ENCODE results near the gene ZPLD1.

The ZPLD1 gene

GRCh38 chr3:102464261-102464660 lies 29.4 kb downstream of the ZPLD1 start:
- Histone ChIP-seq H3K36me3 (ENCODE audit: control insufficient read depth in 2 of 2, insufficient read depth in 2 of 2, low read length in 2 of 2) (no peaks in the 10 kb centered on the region), H3K27ac (ENCODE audit: low read length) (no peak overlapping the region), H3K4me1 (ENCODE audit: control insufficient read depth, insufficient read depth, low read length) (no peaks in the 10 kb centered on the region), H3K9me3 (ENCODE audit: control insufficient read depth in 2 of 2, low read length in 2 of 2) (no peaks in the 10 kb centered on the region), H3K4me3 (ENCODE audit: low read length in 2 of 2) (no peak overlapping the region), H3K27me3 (ENCODE audit: control insufficient read depth in 1 of 2, insufficient read depth in 2 of 2, low read length in 2 of 2) (no peaks in the 10 kb centered on the region), H3K9ac (ENCODE audit: low read length in 2 of 2) (no peak overlapping the region)

DNA sequence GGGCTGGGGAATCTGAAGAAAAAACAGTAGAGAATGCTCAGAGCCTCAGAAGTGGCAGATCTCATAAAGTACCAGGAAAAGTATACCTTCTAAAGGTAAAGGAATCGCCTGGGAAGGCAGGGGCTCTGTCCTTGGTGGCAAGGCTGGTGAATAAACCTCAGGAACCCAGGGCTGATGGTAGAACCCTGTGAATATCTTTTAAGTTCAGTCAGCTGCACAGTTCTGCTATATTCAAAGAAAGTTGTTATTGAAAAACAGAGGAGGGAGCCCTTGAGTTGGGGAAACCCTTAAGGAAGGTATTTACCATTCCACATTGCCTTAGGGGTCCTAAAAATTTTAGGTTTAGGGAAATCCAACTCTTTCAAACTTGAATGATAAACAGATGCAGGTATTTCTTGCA lies 31.2 kb downstream of the ZPLD1 start:
- Histone ChIP-seq H3K4me1 (ENCODE audit: control insufficient read depth, insufficient read depth, low read length) (no peaks in the 10 kb centered on the region), H3K9me3 (ENCODE audit: control insufficient read depth in 2 of 2, low read length in 2 of 2) (no peaks in the 10 kb centered on the region), H3K9ac (ENCODE audit: low read length in 2 of 2) (no peak overlapping the region), H3K27ac (ENCODE audit: low read length) (no peak overlapping the region), H3K4me3 (ENCODE audit: low read length in 2 of 2) (no peak overlapping the region), H3K27me3 (ENCODE audit: control insufficient read depth in 1 of 2, insufficient read depth in 2 of 2, low read length in 2 of 2) (no peaks in the 10 kb centered on the region), H3K36me3 (ENCODE audit: control insufficient read depth in 2 of 2, insufficient read depth in 2 of 2, low read length in 2 of 2) (no peaks in the 10 kb centered on the region)

- no peaks in the 10 kb centered on the region for H3K9me3 ChIP-seq (ENCODE audit: control insufficient read depth in 2 of 2, low read length in 2 of 2)
Measured at GRCh38 chr3:102470066-102470465, 35.3 kb downstream of the ZPLD1 start.

DNA sequence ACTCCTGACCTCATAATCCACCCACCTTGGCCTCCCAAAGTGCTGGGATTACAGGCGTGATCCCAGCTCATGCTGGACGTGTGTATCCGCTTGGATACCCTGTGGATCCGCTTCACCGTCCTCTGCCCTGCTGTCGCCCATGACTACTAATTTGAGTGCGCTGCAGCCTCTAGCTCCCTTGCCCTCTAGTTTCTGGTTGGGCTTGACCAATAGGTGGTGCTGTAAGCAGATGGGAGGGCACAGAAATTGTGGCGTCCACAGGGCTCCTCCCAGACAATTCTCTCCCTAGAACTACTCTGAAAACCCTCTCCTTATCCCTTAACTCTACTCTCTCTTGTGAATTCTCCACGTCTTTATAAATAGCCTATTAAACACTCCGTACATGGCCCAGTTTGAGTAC lies 36.2 kb downstream of the ZPLD1 start:
- no peak overlapping the region for H3K4me3 ChIP-seq (ENCODE audit: low read length in 2 of 2)
- no peaks in the 10 kb centered on the region for H3K4me1 ChIP-seq (ENCODE audit: control insufficient read depth, insufficient read depth, low read length)
- H3K27ac ChIP-seq (ENCODE audit: low read length): no peak overlapping the region
- H3K9me3 ChIP-seq (ENCODE audit: control insufficient read depth in 2 of 2, low read length in 2 of 2): no peaks in the 10 kb centered on the region
- no peaks in the 10 kb centered on the region for H3K27me3 ChIP-seq (ENCODE audit: control insufficient read depth in 1 of 2, insufficient read depth in 2 of 2, low read length in 2 of 2)
- H3K36me3 ChIP-seq (ENCODE audit: control insufficient read depth in 2 of 2, insufficient read depth in 2 of 2, low read length in 2 of 2): no peaks in the 10 kb centered on the region
- H3K9ac ChIP-seq (ENCODE audit: low read length in 2 of 2): no peak overlapping the region

More at GRCh38 chr3:102470066-102470465, 35.3 kb downstream of the ZPLD1 start:
- no peak overlapping the region for H3K9ac ChIP-seq (ENCODE audit: low read length in 2 of 2)
- no peak overlapping the region for H3K4me3 ChIP-seq (ENCODE audit: low read length in 2 of 2)
- H3K4me1 ChIP-seq (ENCODE audit: control insufficient read depth, insufficient read depth, low read length): no peaks in the 10 kb centered on the region
- no peaks in the 10 kb centered on the region for H3K36me3 ChIP-seq (ENCODE audit: control insufficient read depth in 2 of 2, insufficient read depth in 2 of 2, low read length in 2 of 2)
- no peaks in the 10 kb centered on the region for H3K27me3 ChIP-seq (ENCODE audit: control insufficient read depth in 1 of 2, insufficient read depth in 2 of 2, low read length in 2 of 2)
- H3K27ac ChIP-seq (ENCODE audit: low read length): no peak overlapping the region

- Histone ChIP-seq H3K4me1 (ENCODE audit: control insufficient read depth, insufficient read depth, low read length) (no peaks in the 10 kb centered on the region), H3K9me3 (ENCODE audit: control insufficient read depth in 2 of 2, low read length in 2 of 2) (no peaks in the 10 kb centered on the region), H3K36me3 (ENCODE audit: control insufficient read depth in 2 of 2, insufficient read depth in 2 of 2, low read length in 2 of 2) (no peaks in the 10 kb centered on the region), H3K27me3 (ENCODE audit: control insufficient read depth in 1 of 2, insufficient read depth in 2 of 2, low read length in 2 of 2) (no peaks in the 10 kb centered on the region), H3K9ac (ENCODE audit: low read length in 2 of 2) (no peak overlapping the region), H3K27ac (ENCODE audit: low read length) (no peak overlapping the region), H3K4me3 (ENCODE audit: low read length in 2 of 2) (no peak overlapping the region)
Measured at GRCh38 chr3:102471491-102471890, 36.7 kb downstream of the ZPLD1 start.

DNA sequence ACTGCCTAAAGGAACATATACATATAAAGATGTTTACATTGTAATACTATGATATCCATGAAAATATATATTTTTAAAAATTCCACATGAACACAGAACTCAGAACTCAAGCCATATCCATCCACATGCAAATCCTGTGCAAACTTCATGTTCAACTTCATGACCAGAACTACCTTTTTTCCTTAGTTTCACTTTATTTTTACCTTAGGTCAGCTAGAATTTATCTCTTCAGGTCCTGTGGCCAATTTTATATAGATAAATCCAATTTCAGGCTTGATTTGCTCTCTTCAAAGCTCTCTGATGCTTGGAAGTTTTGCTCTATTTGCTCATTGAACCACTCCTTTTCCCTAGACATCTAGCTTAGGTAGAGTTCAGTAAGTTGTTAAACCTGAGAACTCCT lies 38.8 kb downstream of the ZPLD1 start:
- Histone ChIP-seq H3K27ac (ENCODE audit: low read length) (no peak overlapping the region), H3K36me3 (ENCODE audit: control insufficient read depth in 2 of 2, insufficient read depth in 2 of 2, low read length in 2 of 2) (no peaks in the 10 kb centered on the region), H3K27me3 (ENCODE audit: control insufficient read depth in 1 of 2, insufficient read depth in 2 of 2, low read length in 2 of 2) (no peaks in the 10 kb centered on the region), H3K4me3 (ENCODE audit: low read length in 2 of 2) (no peak overlapping the region), H3K9ac (ENCODE audit: low read length in 2 of 2) (no peak overlapping the region), H3K9me3 (ENCODE audit: control insufficient read depth in 2 of 2, low read length in 2 of 2) (no peaks in the 10 kb centered on the region), H3K4me1 (ENCODE audit: control insufficient read depth, insufficient read depth, low read length) (no peaks in the 10 kb centered on the region)

DNA sequence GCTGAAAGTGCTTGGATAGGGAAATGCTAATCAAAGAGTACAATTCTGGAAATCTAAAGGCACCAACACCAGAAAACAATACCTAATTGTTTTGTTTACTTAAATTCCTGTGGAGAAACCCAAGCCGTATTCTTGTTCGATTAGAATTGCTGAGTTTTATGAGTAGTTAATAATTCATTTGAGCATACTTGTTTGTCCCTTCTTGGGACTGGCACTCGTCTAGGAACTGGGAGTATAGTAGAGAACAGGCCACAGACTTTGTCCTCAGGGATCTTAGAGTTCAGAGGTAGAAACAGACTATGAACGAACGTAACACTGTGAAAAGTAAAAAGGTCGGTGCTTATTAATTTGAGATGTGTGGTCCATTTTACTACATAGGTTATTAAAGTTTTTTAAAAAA lies 39.4 kb downstream of the ZPLD1 start:
- Histone ChIP-seq H3K9ac (ENCODE audit: low read length in 2 of 2) (no peak overlapping the region), H3K27ac (ENCODE audit: low read length) (no peak overlapping the region), H3K36me3 (ENCODE audit: control insufficient read depth in 2 of 2, insufficient read depth in 2 of 2, low read length in 2 of 2) (no peaks in the 10 kb centered on the region), H3K4me1 (ENCODE audit: control insufficient read depth, insufficient read depth, low read length) (no peaks in the 10 kb centered on the region), H3K4me3 (ENCODE audit: low read length in 2 of 2) (no peak overlapping the region), H3K9me3 (ENCODE audit: control insufficient read depth in 2 of 2, low read length in 2 of 2) (no peaks in the 10 kb centered on the region), H3K27me3 (ENCODE audit: control insufficient read depth in 1 of 2, insufficient read depth in 2 of 2, low read length in 2 of 2) (no peaks in the 10 kb centered on the region)

GRCh38 chr3:102476198-102476597 lies 41.4 kb downstream of the ZPLD1 start:
- Histone ChIP-seq H3K27ac (ENCODE audit: low read length) (no peak overlapping the region), H3K4me3 (ENCODE audit: low read length in 2 of 2) (no peak overlapping the region), H3K27me3 (ENCODE audit: control insufficient read depth in 1 of 2, insufficient read depth in 2 of 2, low read length in 2 of 2) (no peaks in the 10 kb centered on the region), H3K9ac (ENCODE audit: low read length in 2 of 2) (no peak overlapping the region), H3K4me1 (ENCODE audit: control insufficient read depth, insufficient read depth, low read length) (no peaks in the 10 kb centered on the region), H3K36me3 (ENCODE audit: control insufficient read depth in 2 of 2, insufficient read depth in 2 of 2, low read length in 2 of 2) (no peaks in the 10 kb centered on the region), H3K9me3 (ENCODE audit: control insufficient read depth in 2 of 2, low read length in 2 of 2) (no peaks in the 10 kb centered on the region)

DNA sequence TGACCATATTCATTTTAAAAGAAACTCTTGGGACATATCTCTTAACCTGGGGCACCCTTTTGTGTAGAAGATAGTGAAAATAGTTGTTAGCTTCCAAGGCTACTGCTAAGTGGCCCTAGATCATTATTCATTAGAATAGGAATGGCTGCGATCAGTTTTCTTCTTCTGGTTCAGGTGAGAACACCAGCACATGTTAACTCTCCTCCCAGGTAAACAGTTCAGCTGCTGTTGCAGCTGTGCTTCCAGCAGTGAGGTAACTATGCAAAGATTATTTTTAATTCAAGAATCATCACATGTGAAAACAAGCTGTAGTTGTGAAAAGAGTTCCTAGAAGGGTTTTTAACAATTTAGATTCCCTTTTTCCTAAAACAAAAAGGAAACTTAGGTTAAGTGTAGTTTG lies 43.3 kb downstream of the ZPLD1 start:
- Histone ChIP-seq H3K4me3 (ENCODE audit: low read length in 2 of 2) (no peak overlapping the region), H3K36me3 (ENCODE audit: control insufficient read depth in 2 of 2, insufficient read depth in 2 of 2, low read length in 2 of 2) (no peaks in the 10 kb centered on the region), H3K9ac (ENCODE audit: low read length in 2 of 2) (no peak overlapping the region), H3K27me3 (ENCODE audit: control insufficient read depth in 1 of 2, insufficient read depth in 2 of 2, low read length in 2 of 2) (no peaks in the 10 kb centered on the region), H3K27ac (ENCODE audit: low read length) (no peak overlapping the region), H3K4me1 (ENCODE audit: control insufficient read depth, insufficient read depth, low read length) (no peaks in the 10 kb centered on the region), H3K9me3 (ENCODE audit: control insufficient read depth in 2 of 2, low read length in 2 of 2) (no peaks in the 10 kb centered on the region)

DNA sequence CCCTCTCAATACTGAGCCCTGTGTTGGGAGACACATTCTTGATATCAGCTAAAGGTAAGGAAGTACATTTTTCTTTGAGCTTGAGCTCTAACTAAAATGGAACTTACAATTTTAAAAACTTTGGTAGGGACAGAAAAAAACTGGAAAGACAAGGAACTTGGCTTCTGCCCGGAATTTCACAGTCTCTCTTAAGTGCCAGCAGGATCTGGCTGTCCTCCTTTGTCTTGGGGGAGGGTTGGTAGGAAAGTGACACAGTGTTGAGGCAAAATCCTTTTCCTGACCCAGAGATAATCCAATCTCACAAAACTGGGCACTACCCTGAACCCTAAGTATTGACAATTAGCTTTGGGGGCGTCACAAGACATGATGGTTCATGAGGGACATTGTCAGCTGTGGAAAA lies 45.3 kb downstream of the ZPLD1 start:
- no peak overlapping the region for H3K9ac ChIP-seq (ENCODE audit: low read length in 2 of 2)
- no peaks in the 10 kb centered on the region for H3K27me3 ChIP-seq (ENCODE audit: control insufficient read depth in 1 of 2, insufficient read depth in 2 of 2, low read length in 2 of 2)
- no peak overlapping the region for H3K4me3 ChIP-seq (ENCODE audit: low read length in 2 of 2)
- no peaks in the 10 kb centered on the region for H3K36me3 ChIP-seq (ENCODE audit: control insufficient read depth in 2 of 2, insufficient read depth in 2 of 2, low read length in 2 of 2)
- H3K9me3 ChIP-seq (ENCODE audit: control insufficient read depth in 2 of 2, low read length in 2 of 2): no peaks in the 10 kb centered on the region
- no peaks in the 10 kb centered on the region for H3K4me1 ChIP-seq (ENCODE audit: control insufficient read depth, insufficient read depth, low read length)
- H3K27ac ChIP-seq (ENCODE audit: low read length): no peak overlapping the region

DNA sequence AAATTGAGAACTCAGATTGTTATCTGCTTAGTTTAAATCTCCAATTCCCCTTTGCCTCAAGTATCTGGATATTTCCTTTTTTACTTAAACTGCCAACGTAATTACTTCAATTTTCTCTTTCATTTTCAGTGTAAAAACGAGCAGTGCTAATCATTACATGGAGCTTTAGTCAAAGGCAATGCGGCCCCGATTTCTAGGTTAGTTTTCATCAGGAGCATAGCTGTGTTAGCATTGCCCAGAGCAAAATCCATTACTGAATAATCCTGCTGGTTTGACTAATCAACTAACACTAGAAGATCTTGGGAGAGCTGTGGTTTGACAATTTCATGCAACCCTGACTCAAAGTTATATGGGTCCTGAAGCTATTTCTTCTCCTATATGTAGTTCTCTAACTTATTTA lies 46.2 kb downstream of the ZPLD1 start:
- Histone ChIP-seq H3K9me3 (ENCODE audit: control insufficient read depth in 2 of 2, low read length in 2 of 2) (no peaks in the 10 kb centered on the region), H3K36me3 (ENCODE audit: control insufficient read depth in 2 of 2, insufficient read depth in 2 of 2, low read length in 2 of 2) (no peaks in the 10 kb centered on the region), H3K27me3 (ENCODE audit: control insufficient read depth in 1 of 2, insufficient read depth in 2 of 2, low read length in 2 of 2) (no peaks in the 10 kb centered on the region), H3K4me3 (ENCODE audit: low read length in 2 of 2) (no peak overlapping the region), H3K27ac (ENCODE audit: low read length) (no peak overlapping the region), H3K9ac (ENCODE audit: low read length in 2 of 2) (no peak overlapping the region), H3K4me1 (ENCODE audit: control insufficient read depth, insufficient read depth, low read length) (no peaks in the 10 kb centered on the region)

- H3K27me3 ChIP-seq (ENCODE audit: control insufficient read depth in 1 of 2, insufficient read depth in 2 of 2, low read length in 2 of 2): no peaks in the 10 kb centered on the region
- H3K9ac ChIP-seq (ENCODE audit: low read length in 2 of 2): no peak overlapping the region
- no peaks in the 10 kb centered on the region for H3K4me1 ChIP-seq (ENCODE audit: control insufficient read depth, insufficient read depth, low read length)
- H3K36me3 ChIP-seq (ENCODE audit: control insufficient read depth in 2 of 2, insufficient read depth in 2 of 2, low read length in 2 of 2): no peaks in the 10 kb centered on the region
- H3K4me3 ChIP-seq (ENCODE audit: low read length in 2 of 2): no peak overlapping the region
- no peak overlapping the region for H3K27ac ChIP-seq (ENCODE audit: low read length)
- H3K9me3 ChIP-seq (ENCODE audit: control insufficient read depth in 2 of 2, low read length in 2 of 2): no peaks in the 10 kb centered on the region
Measured at GRCh38 chr3:102483556-102483955, 48.7 kb downstream of the ZPLD1 start.

Measured in stomach smooth muscle (tissue), 2 donors.